ENCODE results near the gene AKAP14. TPM values are rescaled to one million over a fixed set of nuclear protein-coding genes. Genes with fewer than 3 reads are reported as not detected.
A peak's percentile ranks its signal among the peaks of the same experiment; 100 is the strongest.

The AKAP14 gene
- total RNA-seq, 2 experiments from 2014 or later: not detected

- H3K36me3 ChIP-seq (ENCODE audit: insufficient read depth, low read length): peaks cover 39% of the 10 kb centered on the region
- H3K4me3 ChIP-seq (ENCODE audit: low read depth, low read length, poor library complexity, severe bottlenecking): no peak overlapping the region
- peaks cover 7% of the 10 kb centered on the region; the same call in 1 of the 2 replicates for H3K79me2 ChIP-seq (ENCODE audit: insufficient read depth, low read depth, low read length)
- no peak overlapping the region for H3K4me2 ChIP-seq (ENCODE audit: low read length)
- no peaks in the 10 kb centered on the region for H4K20me1 ChIP-seq (ENCODE audit: insufficient read depth, low read length)
- H3K27ac ChIP-seq (ENCODE audit: low read depth, low read length, poor library complexity, severe bottlenecking): no peak overlapping the region
- CTCF ChIA-PET (ENCODE audit: unreplicated experiment): interaction anchor here (0.6 kb wide), 1 partner anchor 273 kb away, joined by 11 read pairs; no protein-coding TSS in a partner anchor
- peaks cover 15% of the 10 kb centered on the region for H3K4me1 ChIP-seq (ENCODE audit: insufficient read depth, low read length, poor library complexity, severe bottlenecking)
- no peak overlapping the region for H2AFZ ChIP-seq (ENCODE audit: low read length)
- H3K9me2 ChIP-seq (ENCODE audit: insufficient read depth, low read length): no peaks in the 10 kb centered on the region
- POLR2A ChIA-PET: interaction anchor here (0.7 kb wide), 2 partner anchors 45 to 470 kb away, joined by 3 to 4 read pairs; no protein-coding TSS in a partner anchor
- no peaks in the 10 kb centered on the region for H3K9me3 ChIP-seq (ENCODE audit: low read length)
- DNase-seq (ENCODE audit: low spot score): no peak
- TF ChIP-seq EZH2phosphoT487 (IDR thresholded peaks at IDR 0.05; ENCODE audit: borderline replicate concordance, low read depth, low read length): no peak
- TF ChIP-seq, protein P1, sequence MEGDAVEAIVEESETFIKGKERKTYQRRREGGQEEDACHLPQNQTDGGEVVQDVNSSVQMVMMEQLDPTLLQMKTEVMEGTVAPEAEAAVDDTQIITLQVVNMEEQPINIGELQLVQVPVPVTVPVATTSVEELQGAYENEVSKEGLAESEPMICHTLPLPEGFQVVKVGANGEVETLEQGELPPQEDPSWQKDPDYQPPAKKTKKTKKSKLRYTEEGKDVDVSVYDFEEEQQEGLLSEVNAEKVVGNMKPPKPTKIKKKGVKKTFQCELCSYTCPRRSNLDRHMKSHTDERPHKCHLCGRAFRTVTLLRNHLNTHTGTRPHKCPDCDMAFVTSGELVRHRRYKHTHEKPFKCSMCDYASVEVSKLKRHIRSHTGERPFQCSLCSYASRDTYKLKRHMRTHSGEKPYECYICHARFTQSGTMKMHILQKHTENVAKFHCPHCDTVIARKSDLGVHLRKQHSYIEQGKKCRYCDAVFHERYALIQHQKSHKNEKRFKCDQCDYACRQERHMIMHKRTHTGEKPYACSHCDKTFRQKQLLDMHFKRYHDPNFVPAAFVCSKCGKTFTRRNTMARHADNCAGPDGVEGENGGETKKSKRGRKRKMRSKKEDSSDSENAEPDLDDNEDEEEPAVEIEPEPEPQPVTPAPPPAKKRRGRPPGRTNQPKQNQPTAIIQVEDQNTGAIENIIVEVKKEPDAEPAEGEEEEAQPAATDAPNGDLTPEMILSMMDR (conservative IDR thresholded peaks at IDR 0.05; ENCODE audit: low read length): no peak
- no TSS peak for BruUV-seq (replicated peaks)
- intact Hi-C loops (cut with micrococcal nuclease; ENCODE audit: unreplicated experiment): no loop called here
Measured at GRCh38 chrX:119878740-119879139, 17.0 kb upstream of the AKAP14 start.

- ChIA-PET POLR2A (no interaction called here), CTCF (ENCODE audit: unreplicated experiment) (no interaction called here)
- no peaks in the 10 kb centered on the region for H3K9me2 ChIP-seq (ENCODE audit: insufficient read depth, low read length)
- peak overlapping the region; percentile 38 for H3K4me2 ChIP-seq (ENCODE audit: low read length)
- DNase-seq (ENCODE audit: low spot score): peak; percentile 64
- H3K4me3 ChIP-seq (ENCODE audit: low read depth, low read length, poor library complexity, severe bottlenecking): no peak overlapping the region
- H2AFZ ChIP-seq (ENCODE audit: low read length): no peak overlapping the region
- peaks cover 15% of the 10 kb centered on the region for H3K4me1 ChIP-seq (ENCODE audit: insufficient read depth, low read length, poor library complexity, severe bottlenecking)
- no peaks in the 10 kb centered on the region for H3K9me3 ChIP-seq (ENCODE audit: low read length)
- H3K36me3 ChIP-seq (ENCODE audit: insufficient read depth, low read length): peaks cover 33% of the 10 kb centered on the region
- no TSS peak for BruUV-seq (replicated peaks)
- intact Hi-C loops (cut with micrococcal nuclease; ENCODE audit: unreplicated experiment): loop anchor here (2.0 kb wide), 1 partner anchor 89 kb away; the partner anchor contains the start of gene RPL39
- H4K20me1 ChIP-seq (ENCODE audit: insufficient read depth, low read length): no peaks in the 10 kb centered on the region
- peak overlapping the region; percentile 37 for H3K27ac ChIP-seq (ENCODE audit: low read depth, low read length, poor library complexity, severe bottlenecking)
- no peak for TF ChIP-seq EZH2phosphoT487 (IDR thresholded peaks at IDR 0.05; ENCODE audit: borderline replicate concordance, low read depth, low read length)
- TF ChIP-seq, protein P1 (conservative IDR thresholded peaks at IDR 0.05; ENCODE audit: low read length): no peak
- no peaks in the 10 kb centered on the region for H3K79me2 ChIP-seq (ENCODE audit: insufficient read depth, low read depth, low read length)
Measured at GRCh38 chrX:119880076-119880475, 15.6 kb upstream of the AKAP14 start.
